Type B pancreatic cell (in vitro differentiated cells): ENCODE data around the gene ACSL4. TPM values are rescaled to one million over a fixed set of nuclear protein-coding genes. Genes with fewer than 3 reads are reported as not detected.

Experiments
- DNase-seq: peaks from one replicate; pipeline ENCODE4 v3.0.0; 2021; ENCODE audit warnings: mixed read lengths; ENCODE audit not compliant: unreplicated experiment; ENCODE audit errors: extremely low spot score
- H3K27ac Mint-ChIP-seq: 2 replicates; pipeline ENCODE4 v1.8.0; 2021; ENCODE audit warnings: mild to moderate bottlenecking, mixed read lengths
- H3K27me3 Mint-ChIP-seq: 2 replicates; pipeline ENCODE4 v1.8.0; 2021; ENCODE audit warnings: mixed read lengths
- H3K36me3 Mint-ChIP-seq: 2 replicates; pipeline ENCODE4 v1.8.0; 2021; ENCODE audit warnings: mixed read lengths
- H3K4me1 Mint-ChIP-seq: one replicate; pipeline ENCODE4 v1.8.0; 2021; ENCODE audit warnings: mixed read lengths; ENCODE audit not compliant: unreplicated experiment
- H3K4me3 Mint-ChIP-seq: 2 replicates; pipeline ENCODE4 v1.8.0; 2021; ENCODE audit warnings: mild to moderate bottlenecking, mixed read lengths
- H3K9me3 Mint-ChIP-seq: 2 replicates; pipeline ENCODE4 v1.8.0; 2021; ENCODE audit warnings: mixed read lengths
- long read RNA-seq: library from polyadenylated mRNA; unstranded; transcript quantifications from one replicate; pipeline ENCODE4 v2.0.0, GENCODE V29; 2020
- total RNA-seq: library from RNA; stranded (reverse); gene quantifications from 2 replicates; pipeline ENCODE4 v1.2.1, GENCODE V29; 2021; ENCODE audit warnings: low replicate concordance
- TF ChIP-seq, protein P1 (sequence below): fragments of 200-600 bp; sonication (generic); conservative IDR thresholded peaks from 2 replicates; pipeline ENCODE4 v1.5.0; 2021; ENCODE audit warnings: antibody characterized with exemption, mild to moderate bottlenecking

Gene ACSL4
- 24.7 and 42.9 TPM in 2 replicates for total RNA-seq
- long read RNA-seq, full-length matches to known transcripts: 3 of 52 reads
- long read RNA-seq, partial matches to known transcripts: 24 of 52 reads
- long read RNA-seq, other reads (novel, unspliced or antisense): 25 of 52 reads

DNA sequence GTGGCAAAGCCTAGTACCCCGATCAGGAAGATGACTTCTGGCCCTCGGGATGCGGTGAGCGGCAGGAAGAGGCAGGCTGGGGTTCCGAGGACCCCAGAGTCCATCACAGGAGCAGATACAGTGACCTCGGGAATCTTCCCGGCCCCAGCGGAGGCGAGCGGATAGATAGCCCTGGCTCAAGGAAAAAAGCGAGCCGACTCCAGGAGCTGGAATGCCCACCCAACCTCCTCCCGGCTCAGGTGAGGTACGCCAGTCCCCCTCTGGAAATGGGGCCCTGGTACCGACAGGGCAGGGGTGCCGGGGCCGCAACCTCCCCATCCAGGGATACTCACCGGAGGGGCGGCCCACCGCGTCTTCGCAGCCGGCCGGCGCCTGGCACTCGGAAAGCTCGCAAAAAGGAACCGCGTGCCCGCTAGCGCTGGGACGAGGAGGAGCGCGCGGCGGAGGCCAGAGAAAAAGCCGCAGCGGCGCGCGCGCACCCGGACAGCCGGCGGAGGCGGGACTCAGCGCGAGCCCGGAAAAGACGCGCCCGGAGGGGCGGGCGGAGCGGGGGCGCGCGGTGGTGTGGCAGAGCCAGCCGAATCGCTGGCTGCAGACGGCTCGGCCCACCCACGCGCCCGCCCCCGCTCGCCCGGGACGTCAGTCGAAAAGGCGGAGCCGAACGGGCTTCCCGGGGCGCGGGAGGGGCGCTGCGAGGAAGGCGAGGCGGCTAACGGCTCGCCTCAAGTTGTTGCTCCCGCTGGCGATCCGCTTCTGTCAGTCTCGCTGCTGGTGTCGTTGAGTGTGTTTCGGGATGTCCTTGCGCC is at the start of gene ACSL4:
TSS of gene ACSL4 (minus strand) at position 451 of the 806 bp plus-strand sequence. CDS start 49,894 bp downstream, outside the sequence.
- TF ChIP-seq, protein P1, sequence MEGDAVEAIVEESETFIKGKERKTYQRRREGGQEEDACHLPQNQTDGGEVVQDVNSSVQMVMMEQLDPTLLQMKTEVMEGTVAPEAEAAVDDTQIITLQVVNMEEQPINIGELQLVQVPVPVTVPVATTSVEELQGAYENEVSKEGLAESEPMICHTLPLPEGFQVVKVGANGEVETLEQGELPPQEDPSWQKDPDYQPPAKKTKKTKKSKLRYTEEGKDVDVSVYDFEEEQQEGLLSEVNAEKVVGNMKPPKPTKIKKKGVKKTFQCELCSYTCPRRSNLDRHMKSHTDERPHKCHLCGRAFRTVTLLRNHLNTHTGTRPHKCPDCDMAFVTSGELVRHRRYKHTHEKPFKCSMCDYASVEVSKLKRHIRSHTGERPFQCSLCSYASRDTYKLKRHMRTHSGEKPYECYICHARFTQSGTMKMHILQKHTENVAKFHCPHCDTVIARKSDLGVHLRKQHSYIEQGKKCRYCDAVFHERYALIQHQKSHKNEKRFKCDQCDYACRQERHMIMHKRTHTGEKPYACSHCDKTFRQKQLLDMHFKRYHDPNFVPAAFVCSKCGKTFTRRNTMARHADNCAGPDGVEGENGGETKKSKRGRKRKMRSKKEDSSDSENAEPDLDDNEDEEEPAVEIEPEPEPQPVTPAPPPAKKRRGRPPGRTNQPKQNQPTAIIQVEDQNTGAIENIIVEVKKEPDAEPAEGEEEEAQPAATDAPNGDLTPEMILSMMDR: no peak
- peak within 1 kb of the TSS; percentile 97 for H3K4me3 Mint-ChIP-seq
- H3K4me1 Mint-ChIP-seq: peaks cover 9% of the 10 kb centered on the region
- H3K36me3 Mint-ChIP-seq: peaks cover 11% of the 10 kb centered on the region
- peaks cover 7% of the 10 kb centered on the region for H3K9me3 Mint-ChIP-seq
- H3K27me3 Mint-ChIP-seq: peaks cover 9% of the 10 kb centered on the region
- peak within 1 kb of the TSS; percentile 77 for H3K27ac Mint-ChIP-seq
- DNase-seq: peak; percentile 91

DNA sequence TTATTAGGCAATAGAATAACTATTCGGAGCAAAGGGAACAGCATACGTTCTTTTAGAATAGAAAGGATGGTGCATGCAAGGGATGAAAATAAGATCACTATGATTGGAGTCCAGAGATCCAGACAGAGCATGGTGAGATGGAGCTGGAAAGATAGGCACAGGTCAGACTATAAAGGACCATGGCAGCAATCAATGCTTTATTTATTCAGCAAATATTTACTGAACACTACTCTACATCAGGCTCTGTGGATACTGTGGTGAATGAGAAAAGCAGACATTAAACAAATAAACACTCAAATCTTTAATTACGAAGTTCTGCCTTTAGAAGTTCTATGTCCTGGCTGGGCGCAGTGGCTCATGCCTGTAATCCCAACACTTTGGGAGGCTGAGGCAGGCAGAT is 44.7 kb upstream of the ACSL4 start:
- DNase-seq: no peak
- H3K27ac Mint-ChIP-seq: no peak overlapping the region
- H3K36me3 Mint-ChIP-seq: no peaks in the 10 kb centered on the region
- no peaks in the 10 kb centered on the region for H3K27me3 Mint-ChIP-seq
- no peak overlapping the region for H3K4me3 Mint-ChIP-seq
- TF ChIP-seq, protein P1: no peak
- peaks cover 24% of the 10 kb centered on the region for H3K4me1 Mint-ChIP-seq
- peaks cover 6% of the 10 kb centered on the region for H3K9me3 Mint-ChIP-seq

DNA sequence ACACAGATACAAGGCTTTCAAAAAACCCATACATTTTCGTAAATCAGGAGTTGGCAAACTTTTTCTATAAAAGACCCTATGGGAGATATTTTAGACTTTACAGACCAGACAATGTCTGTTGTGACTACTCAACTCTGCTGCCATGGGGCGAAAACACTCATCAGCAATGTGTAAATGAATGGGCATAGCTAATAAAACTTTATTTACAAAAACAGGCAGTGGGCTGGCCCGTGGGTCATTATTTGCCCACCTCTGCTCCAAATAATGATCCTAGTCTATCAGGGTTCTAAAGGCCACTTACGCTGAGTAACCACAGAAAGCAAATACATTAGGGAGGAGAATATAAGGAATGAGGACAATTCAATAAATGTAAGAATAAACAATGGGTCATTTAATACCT is 43.9 kb upstream of the ACSL4 start:
- Mint-ChIP-seq H3K27ac (no peak overlapping the region), H3K9me3 (peaks cover 6% of the 10 kb centered on the region), H3K4me1 (peaks cover 21% of the 10 kb centered on the region), H3K4me3 (no peak overlapping the region), H3K27me3 (no peaks in the 10 kb centered on the region), H3K36me3 (no peaks in the 10 kb centered on the region)
- DNase-seq: no peak
- TF ChIP-seq, protein P1: no peak

DNA sequence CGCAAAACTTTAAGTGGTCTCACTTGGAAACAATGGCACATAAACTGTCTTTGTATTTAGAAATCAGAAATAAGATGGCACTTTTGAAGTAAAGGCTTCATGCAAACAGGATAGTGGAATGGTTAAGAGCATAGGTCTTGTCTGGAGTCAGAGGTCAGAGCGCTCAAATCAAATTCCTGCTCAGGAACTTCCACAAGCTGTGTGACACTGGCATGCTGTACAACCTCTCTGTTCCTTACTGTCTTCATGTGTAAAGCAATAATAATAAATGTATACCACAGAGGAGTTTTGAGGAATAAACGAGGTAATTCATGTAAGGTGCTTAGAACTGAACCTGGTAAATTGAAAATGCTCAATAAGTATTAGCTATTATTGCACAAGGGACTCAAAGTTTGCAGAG is 43.4 kb upstream of the ACSL4 start:
- no peak for DNase-seq
- no peaks in the 10 kb centered on the region for H3K27me3 Mint-ChIP-seq
- no peak overlapping the region for H3K4me3 Mint-ChIP-seq
- peaks cover 6% of the 10 kb centered on the region for H3K9me3 Mint-ChIP-seq
- H3K36me3 Mint-ChIP-seq: no peaks in the 10 kb centered on the region
- TF ChIP-seq, protein P1: no peak
- H3K27ac Mint-ChIP-seq: no peak overlapping the region
- H3K4me1 Mint-ChIP-seq: peaks cover 21% of the 10 kb centered on the region

DNA sequence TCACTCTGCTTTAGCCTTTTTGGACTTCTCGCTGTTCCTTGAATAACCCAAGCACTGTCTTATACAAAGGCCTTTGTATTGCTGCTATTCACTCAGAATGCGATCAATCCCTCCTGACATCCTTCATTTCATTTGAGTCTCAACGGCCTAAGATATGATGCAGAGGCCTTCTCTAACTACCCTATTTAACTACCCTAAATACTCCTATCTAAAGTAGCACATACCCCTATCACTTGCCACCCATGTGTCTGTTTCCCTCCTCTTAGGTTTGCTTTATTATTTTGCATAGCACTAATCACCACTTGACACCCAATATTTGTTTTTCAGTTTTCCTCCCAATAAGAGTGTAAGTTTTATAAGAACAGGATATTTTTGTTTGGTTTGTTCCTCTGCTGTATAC is 42.3 kb upstream of the ACSL4 start:
- Mint-ChIP-seq H3K36me3 (no peaks in the 10 kb centered on the region), H3K9me3 (peaks cover 9% of the 10 kb centered on the region), H3K4me3 (no peak overlapping the region), H3K27me3 (no peaks in the 10 kb centered on the region), H3K4me1 (peaks cover 21% of the 10 kb centered on the region), H3K27ac (no peak overlapping the region)
- TF ChIP-seq, protein P1: no peak
- DNase-seq: no peak
